Measurements from ENCODE around the gene CAMTA1. TPM values are rescaled to one million over a fixed set of nuclear protein-coding genes. Genes with fewer than 3 reads are reported as not detected.

The CAMTA1 gene
- total RNA-seq, 1 experiment from 2014 or later: 85.2 TPM

DNA sequence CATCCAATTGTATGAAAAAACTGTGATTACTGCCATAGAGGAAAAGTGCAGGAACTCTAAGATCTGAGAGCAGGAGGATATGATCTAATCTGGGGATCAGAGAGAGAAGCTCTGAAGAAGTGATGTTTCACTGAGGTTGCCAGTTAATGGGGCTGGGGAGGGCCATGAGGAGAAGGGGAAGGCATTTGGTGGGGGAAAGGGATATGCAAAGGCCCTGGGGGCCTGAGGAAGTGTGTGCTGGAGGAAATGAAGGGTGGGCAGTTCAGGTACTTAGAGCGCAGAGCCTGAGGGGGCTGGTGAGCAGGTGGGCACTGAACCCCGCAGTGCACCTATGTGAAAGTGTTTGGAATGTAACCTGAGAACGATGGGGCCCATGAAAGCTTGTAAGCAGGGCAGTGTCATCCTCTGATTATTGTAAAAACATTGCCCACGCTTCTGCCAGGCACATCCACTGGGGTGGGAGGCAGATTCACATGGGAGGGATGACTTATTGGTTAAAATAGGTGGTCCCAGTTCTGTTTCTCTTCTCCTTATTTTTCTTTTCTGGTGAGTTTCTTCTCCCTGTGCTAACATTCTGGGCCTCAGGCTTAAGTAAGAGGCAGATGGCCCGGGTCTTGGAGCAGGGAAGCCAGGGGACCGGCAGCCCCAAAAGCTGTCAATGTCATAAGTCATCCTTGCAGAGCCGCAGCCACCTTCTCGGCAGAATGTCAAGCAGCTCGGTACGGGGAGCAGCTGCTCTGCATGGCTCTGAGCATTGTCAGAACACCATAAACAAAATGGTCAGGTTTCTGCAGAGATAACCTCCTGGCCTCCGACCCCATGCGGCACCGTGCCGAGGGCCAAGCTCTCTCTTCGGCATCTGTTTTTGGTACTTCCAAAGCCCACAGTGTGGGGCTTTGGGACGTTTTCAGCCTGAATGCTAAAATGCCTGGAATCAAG lies 493.8 kb downstream of the CAMTA1 start:
- Histone ChIP-seq H3K27me3 (replicated peaks; ENCODE audit: insufficient read depth, low read depth, low read length, poor library complexity) (no peaks in the 10 kb centered on the region), H3K27ac (ENCODE audit: low read depth, low read length, poor library complexity, severe bottlenecking) (no peak overlapping the region), H3K4me3 (ENCODE audit: low read depth, low read length, poor library complexity, severe bottlenecking) (no peak overlapping the region), H3K4me1 (ENCODE audit: insufficient read depth, low read length, poor library complexity, severe bottlenecking) (no peaks in the 10 kb centered on the region), H3K36me3 (ENCODE audit: insufficient read depth, low read length, poor library complexity, severe bottlenecking) (no peaks in the 10 kb centered on the region), H3K9me3 (ENCODE audit: low read depth, low read length, poor library complexity, severe bottlenecking) (peaks cover 3% of the 10 kb centered on the region)
- no peak for DNase-seq (ENCODE audit: low spot score)
- no TSS peak for BruUV-seq (replicated peaks)
- POLR2A ChIA-PET (ENCODE audit: low non-redundant PET): no interaction called here
- CTCF ChIA-PET: no interaction called here
- intact Hi-C loops (cut with micrococcal nuclease; ENCODE audit: unreplicated experiment): no loop called here
- TF ChIP-seq, protein P1, sequence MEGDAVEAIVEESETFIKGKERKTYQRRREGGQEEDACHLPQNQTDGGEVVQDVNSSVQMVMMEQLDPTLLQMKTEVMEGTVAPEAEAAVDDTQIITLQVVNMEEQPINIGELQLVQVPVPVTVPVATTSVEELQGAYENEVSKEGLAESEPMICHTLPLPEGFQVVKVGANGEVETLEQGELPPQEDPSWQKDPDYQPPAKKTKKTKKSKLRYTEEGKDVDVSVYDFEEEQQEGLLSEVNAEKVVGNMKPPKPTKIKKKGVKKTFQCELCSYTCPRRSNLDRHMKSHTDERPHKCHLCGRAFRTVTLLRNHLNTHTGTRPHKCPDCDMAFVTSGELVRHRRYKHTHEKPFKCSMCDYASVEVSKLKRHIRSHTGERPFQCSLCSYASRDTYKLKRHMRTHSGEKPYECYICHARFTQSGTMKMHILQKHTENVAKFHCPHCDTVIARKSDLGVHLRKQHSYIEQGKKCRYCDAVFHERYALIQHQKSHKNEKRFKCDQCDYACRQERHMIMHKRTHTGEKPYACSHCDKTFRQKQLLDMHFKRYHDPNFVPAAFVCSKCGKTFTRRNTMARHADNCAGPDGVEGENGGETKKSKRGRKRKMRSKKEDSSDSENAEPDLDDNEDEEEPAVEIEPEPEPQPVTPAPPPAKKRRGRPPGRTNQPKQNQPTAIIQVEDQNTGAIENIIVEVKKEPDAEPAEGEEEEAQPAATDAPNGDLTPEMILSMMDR (conservative IDR thresholded peaks at IDR 0.05; ENCODE audit: low read depth, low read length): no peak
- no peak for TF ChIP-seq EZH2 (IDR thresholded peaks at IDR 0.05; ENCODE audit: borderline replicate concordance, low read depth, low read length, poor library complexity, severe bottlenecking)

DNA sequence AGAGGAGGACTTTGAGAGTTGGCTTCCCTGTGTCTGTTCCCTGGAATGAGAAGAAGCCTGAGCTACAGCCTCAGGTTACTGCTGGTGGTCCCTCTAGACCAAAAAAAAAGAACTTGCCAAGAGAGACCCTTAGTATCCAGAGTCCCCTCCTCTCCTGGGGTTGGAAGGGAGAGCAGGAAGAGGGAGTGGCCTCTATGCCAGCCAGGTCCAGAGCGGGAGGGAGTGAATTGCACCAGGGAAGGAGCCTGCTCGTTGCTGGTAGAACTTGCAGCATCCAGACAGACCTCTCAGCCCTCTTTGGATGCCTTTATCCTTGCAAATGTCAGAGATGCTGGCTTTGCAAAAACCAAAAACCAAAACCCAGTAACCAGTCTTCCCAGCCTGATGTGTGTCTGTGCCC lies 494.5 kb downstream of the CAMTA1 start:
- Histone ChIP-seq H3K9me3 (ENCODE audit: low read depth, low read length, poor library complexity, severe bottlenecking) (peaks cover 3% of the 10 kb centered on the region), H3K36me3 (ENCODE audit: insufficient read depth, low read length, poor library complexity, severe bottlenecking) (no peaks in the 10 kb centered on the region), H3K27me3 (replicated peaks; ENCODE audit: insufficient read depth, low read depth, low read length, poor library complexity) (no peaks in the 10 kb centered on the region), H3K27ac (ENCODE audit: low read depth, low read length, poor library complexity, severe bottlenecking) (no peak overlapping the region), H3K4me1 (ENCODE audit: insufficient read depth, low read length, poor library complexity, severe bottlenecking) (no peaks in the 10 kb centered on the region), H3K4me3 (ENCODE audit: low read depth, low read length, poor library complexity, severe bottlenecking) (no peak overlapping the region)
- no TSS peak for BruUV-seq (replicated peaks)
- intact Hi-C loops (cut with micrococcal nuclease; ENCODE audit: unreplicated experiment): no loop called here
- no peak for DNase-seq (ENCODE audit: low spot score)
- CTCF ChIA-PET: no interaction called here
- TF ChIP-seq, protein P1 (conservative IDR thresholded peaks at IDR 0.05; ENCODE audit: low read depth, low read length): no peak
- TF ChIP-seq EZH2 (IDR thresholded peaks at IDR 0.05; ENCODE audit: borderline replicate concordance, low read depth, low read length, poor library complexity, severe bottlenecking): no peak
- POLR2A ChIA-PET (ENCODE audit: low non-redundant PET): no interaction called here

DNA sequence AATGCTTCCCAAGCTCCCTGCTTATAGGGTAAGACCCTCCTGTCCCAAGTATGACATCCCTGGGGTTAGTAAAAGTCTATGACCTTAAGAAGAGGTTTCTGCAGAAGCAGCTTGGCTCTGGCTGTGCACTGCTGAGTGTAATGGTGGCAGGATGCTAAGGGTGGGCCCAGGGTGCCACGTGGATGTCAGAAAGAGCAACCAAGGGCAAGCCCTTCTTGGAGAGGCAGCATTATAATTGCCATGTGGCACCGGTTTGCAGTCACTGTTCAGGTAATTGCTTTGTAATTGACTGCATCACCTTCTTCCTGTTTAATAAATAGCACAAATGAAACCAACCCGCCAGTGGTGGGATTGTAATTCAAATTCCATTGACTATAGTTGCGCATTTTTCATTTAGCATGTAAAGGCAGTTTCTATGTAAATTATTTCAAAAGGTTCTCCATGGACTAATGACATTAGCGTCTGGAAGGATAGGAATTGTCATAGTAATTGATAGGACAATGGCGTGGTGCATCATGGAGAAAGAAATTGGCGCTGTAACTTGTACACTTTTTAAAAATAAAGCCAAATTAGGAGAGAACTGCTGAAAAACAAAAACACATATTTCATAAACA lies 495.2 kb downstream of the CAMTA1 start:
- ChIA-PET CTCF (no interaction called here), POLR2A (ENCODE audit: low non-redundant PET) (no interaction called here)
- BruUV-seq (replicated peaks): no TSS peak

More for the DNA sequence above, 495.2 kb downstream of the CAMTA1 start:
- DNase-seq (ENCODE audit: low spot score): no peak
- no peak overlapping the region for H3K4me3 ChIP-seq (ENCODE audit: low read depth, low read length, poor library complexity, severe bottlenecking)
- peaks cover 3% of the 10 kb centered on the region for H3K9me3 ChIP-seq (ENCODE audit: low read depth, low read length, poor library complexity, severe bottlenecking)
- intact Hi-C loops (cut with micrococcal nuclease; ENCODE audit: unreplicated experiment): no loop called here
- no peaks in the 10 kb centered on the region for H3K27me3 ChIP-seq (replicated peaks; ENCODE audit: insufficient read depth, low read depth, low read length, poor library complexity)
- no peaks in the 10 kb centered on the region for H3K4me1 ChIP-seq (ENCODE audit: insufficient read depth, low read length, poor library complexity, severe bottlenecking)
- TF ChIP-seq EZH2 (IDR thresholded peaks at IDR 0.05; ENCODE audit: borderline replicate concordance, low read depth, low read length, poor library complexity, severe bottlenecking): no peak
- TF ChIP-seq, protein P1 (conservative IDR thresholded peaks at IDR 0.05; ENCODE audit: low read depth, low read length): no peak
- H3K27ac ChIP-seq (ENCODE audit: low read depth, low read length, poor library complexity, severe bottlenecking): no peak overlapping the region
- no peaks in the 10 kb centered on the region for H3K36me3 ChIP-seq (ENCODE audit: insufficient read depth, low read length, poor library complexity, severe bottlenecking)

All from A673 (cell line).